ENCODE measurements around the gene PTX4. TPM values are rescaled to one million over a fixed set of nuclear protein-coding genes. Genes with fewer than 3 reads are reported as not detected.
A peak's percentile ranks its signal among the peaks of the same experiment; 100 is the strongest.

PTX4 gene
- polyA plus RNA-seq, 1 of the 3 experiments (the other 2 are of a cell fraction), result not detected

GRCh38 chr16:1494129-1494640 lies 5.4 kb upstream of the PTX4 start:
- peaks cover 17% of the 10 kb centered on the region; the same call in 1 of the 2 replicates for H3K79me2 ChIP-seq (ENCODE audit: insufficient read depth)
- 0 out of 4 replicates have a peak overlapping the region, but pooled peaks of 1 of the 2 experiments have one; percentile 20 for H3K27ac ChIP-seq (ENCODE audit: low read depth in 2 of 2, low read length in 1 of 2)
- ChIA-PET POLR2A (no interaction called here), CTCF (interaction anchor here (0.9 to 1.4 kb wide), 4 partner anchors 18 to 111 kb away, joined by 3 to 5 read pairs (median 3); no protein-coding TSS in a partner anchor)
- H3K9me3 ChIP-seq, result no peaks in the 10 kb centered on the region
- H3K4me3 ChIP-seq (ENCODE audit: low read depth in 2 of 2, low read length in 1 of 2), result peak overlapping the region; percentile 78 to 83
- peak overlapping the region; percentile 85 for H3K9ac ChIP-seq
- H3K27me3 ChIP-seq (ENCODE audit: insufficient read depth), result no peaks in the 10 kb centered on the region
- WGBS (ENCODE audit: low lambda C conversion rate), result 13% methylated on average over 9 of the region's 25 CpGs
- H3K36me3 ChIP-seq (replicated peaks in 1 of 2; ENCODE audit: control insufficient read depth in 1 of 2, insufficient read depth in 2 of 2, low read length in 1 of 2), result peaks cover 0 to 31% of the 10 kb centered on the region in 2 experiments
- peaks cover 0 to 17% of the 10 kb centered on the region in 2 experiments; a peak in 1 of 4 replicates for H3K4me1 ChIP-seq (ENCODE audit: control insufficient read depth in 1 of 2, insufficient read depth in 2 of 2, low read depth in 1 of 2, low read length in 1 of 2)
- no peak overlapping the region for H2AFZ ChIP-seq (ENCODE audit: low read depth)
- no peaks in the 10 kb centered on the region for H3F3A ChIP-seq (replicated peaks; ENCODE audit: insufficient read depth)
- no peaks in the 10 kb centered on the region for H4K20me1 ChIP-seq (ENCODE audit: insufficient read depth)
- DNase-seq, result peak; percentile 82
- peak overlapping the region; percentile 95 for H3K4me2 ChIP-seq
- no peaks in the 10 kb centered on the region for H3K9me2 ChIP-seq
- TF ChIP-seq FOXJ3 (CRISPR knock-in tag; IDR thresholded peaks at IDR 0.05) (no peak), JUND (IDR thresholded peaks at IDR 0.05) (no peak), RAD21 (IDR thresholded peaks at IDR 0.05; ENCODE audit: low read length) (peak; percentile 74), NFIC (IDR thresholded peaks at IDR 0.05; ENCODE audit: borderline replicate concordance) (no peak), ZBTB33 (IDR thresholded peaks at IDR 0.05; ENCODE audit: borderline replicate concordance, low read depth) (no peak), MXI1 (IDR thresholded peaks at IDR 0.05; ENCODE audit: low read depth, low read length) (no peak), PBX3 (IDR thresholded peaks at IDR 0.05) (no peak), YY1 (IDR thresholded peaks at IDR 0.05; ENCODE audit: low read depth) (no peak), RCOR1 (IDR thresholded peaks at IDR 0.05; ENCODE audit: low read length) (no peak), SIN3A (IDR thresholded peaks at IDR 0.05; ENCODE audit: borderline replicate concordance, low read depth, low read length) (no peak), FOXM1 (IDR thresholded peaks at IDR 0.05; ENCODE audit: low read depth) (no peak), CHD2 (IDR thresholded peaks at IDR 0.05; ENCODE audit: low read length, partially characterized antibody) (no peak), SMC3 (IDR thresholded peaks at IDR 0.05; ENCODE audit: low read depth, low read length) (peak; percentile 60), CTCF (IDR thresholded peaks at IDR 0.05) (peak; percentile 66)
